ENCODE data around the gene CAMSAP1.

DNA sequence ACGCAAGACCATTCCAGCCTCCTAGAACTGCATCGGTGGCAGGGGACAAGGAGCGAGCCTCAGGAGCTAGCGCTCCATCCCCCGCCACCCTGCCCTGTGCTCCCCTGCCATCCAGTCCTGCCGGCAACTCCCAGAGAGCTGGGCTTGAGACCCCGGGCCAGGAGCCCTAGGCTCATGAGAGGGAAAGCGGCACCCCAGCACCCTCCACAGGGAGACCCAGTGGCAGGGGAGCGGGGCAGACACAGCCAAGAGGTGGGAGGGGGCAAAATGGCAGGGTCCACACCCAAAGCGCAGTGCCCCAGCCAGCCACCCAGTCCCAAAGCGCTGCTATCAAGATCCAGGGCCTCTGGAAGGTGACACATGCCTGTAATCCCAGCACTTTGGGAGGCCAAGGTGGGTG, 41.1 kb upstream of the CAMSAP1 start:
- TF ChIP-seq POLR2A (IDR thresholded peaks at IDR 0.05; ENCODE audit: low read depth, low read length): no peak
- TF ChIP-seq POLR2AphosphoS5 (IDR thresholded peaks at IDR 0.05; ENCODE audit: low read depth, low read length): no peak
